GM21360 (cell line): Measurements from ENCODE around the gene MSH2.
A peak's percentile ranks its signal among the peaks of the same experiment; 100 is the strongest.

ENCODE experiments used
- ATAC-seq: cut with Tn5 transposase; IDR thresholded peaks from one replicate; pipeline ENCODE4 v1.9.1; 2021; ENCODE audit warnings: mild to moderate bottlenecking, moderate library complexity; ENCODE audit not compliant: unreplicated experiment

MSH2 gene

GRCh38 chr2:47471429-47472116 is 68.6 kb downstream of the MSH2 start:
- no peak for ATAC-seq

GRCh38 chr2:47479863-47480262 is 76.9 kb downstream of the MSH2 start:
- ATAC-seq: no peak

- no peak for ATAC-seq
These were observed 80.2 kb downstream of the MSH2 start for GRCh38 chr2:47483191-47483590.

- ATAC-seq: no peak
These were observed 81.4 kb downstream of the MSH2 start for GRCh38 chr2:47484396-47484795.

- no peak for ATAC-seq
These were observed 82.2 kb downstream of the MSH2 start for GRCh38 chr2:47485177-47485576.

GRCh38 chr2:47485751-47486300 is 82.9 kb downstream of the MSH2 start:
- ATAC-seq: no peak

GRCh38 chr2:47486841-47487497 is 84.0 kb downstream of the MSH2 start:
- ATAC-seq: peak; percentile 89

- no peak for ATAC-seq
These were observed 84.5 kb downstream of the MSH2 start for GRCh38 chr2:47487498-47487875.

GRCh38 chr2:47488870-47489584 is 86.1 kb downstream of the MSH2 start:
- no peak for ATAC-seq

- ATAC-seq: no peak
These were observed 87.5 kb downstream of the MSH2 start for GRCh38 chr2:47490406-47490805.

GRCh38 chr2:47493317-47494035 is 90.5 kb downstream of the MSH2 start:
- no peak for ATAC-seq

GRCh38 chr2:47494267-47495130 is 91.5 kb downstream of the MSH2 start:
- ATAC-seq: no peak

- ATAC-seq: no peak
These were observed 95.0 kb downstream of the MSH2 start for GRCh38 chr2:47497843-47498460.

- no peak for ATAC-seq
These were observed 96.1 kb downstream of the MSH2 start for GRCh38 chr2:47499093-47499492.

- ATAC-seq: no peak
These were observed 96.8 kb downstream of the MSH2 start for GRCh38 chr2:47499621-47500309.

GRCh38 chr2:47501374-47502200 is 98.6 kb downstream of the MSH2 start:
- no peak for ATAC-seq

GRCh38 chr2:47502498-47502897 is 99.5 kb downstream of the MSH2 start:
- ATAC-seq: peak; percentile 70

- ATAC-seq: peak; percentile 58
These were observed 100.6 kb downstream of the MSH2 start for GRCh38 chr2:47503481-47504070.
